Activated CD4-positive, alpha-beta memory T cell treated with anti-CD3 and anti-CD28 coated beads, Interleukin-2, amount 10 ng/mL, durations not matched to agents 7 days and 5 days (primary cell): ENCODE measurements around the gene DCXR. TPM values are rescaled to one million over a fixed set of nuclear protein-coding genes. Genes with fewer than 3 reads are reported as not detected.

Experiments used
- CTCF ChIA-PET: fragments of 350-600 bp; sonication (Branson Sonifier 250); formaldehyde crosslinking; loops from one replicate; lab custom pipeline; 2021; ENCODE audit warnings: antibody characterized with exemption, inconsistent platforms; lab: Charles Lee
- POLR2A ChIA-PET: fragments of 350-600 bp; sonication (Branson Sonifier 250); formaldehyde crosslinking; loops from one replicate; lab custom pipeline; 2021; ENCODE audit warnings: antibody characterized with exemption; lab: Charles Lee
- DNase-seq: peaks from one replicate; pipeline ENCODE4 v3.0.0-alpha.2; 2020
- H3K27ac Mint-ChIP-seq: one replicate; pipeline ENCODE4 v1.8.0; 2021; ENCODE audit warnings: mild to moderate bottlenecking, mixed read lengths
- H3K27me3 Mint-ChIP-seq: one replicate; pipeline ENCODE4 v1.8.0; 2021; ENCODE audit warnings: mixed read lengths
- H3K36me3 Mint-ChIP-seq: one replicate; pipeline ENCODE4 v1.8.0; 2021; ENCODE audit warnings: low read depth, mixed read lengths
- H3K4me1 Mint-ChIP-seq: one replicate; pipeline ENCODE4 v1.8.0; 2021; ENCODE audit warnings: mixed read lengths
- H3K4me3 Mint-ChIP-seq: one replicate; pipeline ENCODE4 v1.8.0; 2021; ENCODE audit warnings: mild to moderate bottlenecking, mixed read lengths
- H3K9me3 Mint-ChIP-seq: one replicate; pipeline ENCODE4 v1.8.0; 2021; ENCODE audit warnings: mixed read lengths
- total RNA-seq, 2 experiments: library from RNA; stranded (reverse); gene quantifications; one replicate each; pipeline ENCODE4 v1.2.3, GENCODE V29; 2021

Gene DCXR
- total RNA-seq, 2 experiments from 2014 or later: 93.9 to 95.2 TPM

GRCh38 chr17:82050152-82050760 is 12.8 kb upstream of the DCXR start:
- DNase-seq: no peak
- H3K4me1 Mint-ChIP-seq: peaks cover 25% of the 10 kb centered on the region
- peak overlapping the region; percentile 78 for H3K27ac Mint-ChIP-seq
- ChIA-PET POLR2A (interaction anchor here (0.6 to 4.3 kb wide), 6 partner anchors 8 to 73 kb away, joined by 3 to 27 read pairs (median 6); partner anchors contain the start of genes DCXR and DUS1L), CTCF (interaction anchor here (1.7 kb wide), 1 partner anchor 13 kb away, joined by 5 read pairs; the partner anchor contains the start of gene DCXR)
- H3K4me3 Mint-ChIP-seq: peak overlapping the region; percentile 84
- H3K9me3 Mint-ChIP-seq: no peaks in the 10 kb centered on the region
- H3K36me3 Mint-ChIP-seq: peaks cover 11% of the 10 kb centered on the region
- H3K27me3 Mint-ChIP-seq: no peaks in the 10 kb centered on the region

GRCh38 chr17:82049521-82049971 is 12.0 kb upstream of the DCXR start:
- no peaks in the 10 kb centered on the region for H3K27me3 Mint-ChIP-seq
- H3K4me1 Mint-ChIP-seq: peaks cover 21% of the 10 kb centered on the region
- no peak overlapping the region for H3K4me3 Mint-ChIP-seq
- no peaks in the 10 kb centered on the region for H3K9me3 Mint-ChIP-seq
- no peak overlapping the region for H3K27ac Mint-ChIP-seq
- CTCF ChIA-PET: interaction anchor here (1.2 kb wide), 1 partner anchor 12 kb away, joined by 4 read pairs; the partner anchor contains the start of gene DCXR
- DNase-seq: no peak
- H3K36me3 Mint-ChIP-seq: peaks cover 5% of the 10 kb centered on the region
- POLR2A ChIA-PET: interaction anchor here (1.4 to 4.3 kb wide), 3 partner anchors 9 to 19 kb away, joined by 3 to 27 read pairs (median 8); partner anchors contain the start of gene DCXR

GRCh38 chr17:82049106-82049505 is 11.6 kb upstream of the DCXR start:
- DNase-seq: no peak
- no peaks in the 10 kb centered on the region for H3K27me3 Mint-ChIP-seq
- peaks cover 5% of the 10 kb centered on the region for H3K36me3 Mint-ChIP-seq
- no peaks in the 10 kb centered on the region for H3K9me3 Mint-ChIP-seq
- ChIA-PET CTCF (interaction anchor here (1.2 kb wide), 1 partner anchor 11 kb away, joined by 4 read pairs; the partner anchor contains the start of gene DCXR), POLR2A (interaction anchor here (4.3 kb wide), 1 partner anchor 11 kb away, joined by 27 read pairs; the partner anchor contains the start of gene DCXR)
- H3K4me3 Mint-ChIP-seq: peak overlapping the region; percentile 30
- peaks cover 21% of the 10 kb centered on the region for H3K4me1 Mint-ChIP-seq
- H3K27ac Mint-ChIP-seq: no peak overlapping the region

GRCh38 chr17:82048571-82048971 is 11.1 kb upstream of the DCXR start:
- no peak overlapping the region for H3K4me3 Mint-ChIP-seq
- H3K27me3 Mint-ChIP-seq: no peaks in the 10 kb centered on the region
- POLR2A ChIA-PET: interaction anchor here (4.3 kb wide), 1 partner anchor 10 kb away, joined by 27 read pairs; the partner anchor contains the start of gene DCXR
- peaks cover 19% of the 10 kb centered on the region for H3K4me1 Mint-ChIP-seq
- no peak for DNase-seq
- H3K9me3 Mint-ChIP-seq: no peaks in the 10 kb centered on the region
- no peak overlapping the region for H3K27ac Mint-ChIP-seq
- H3K36me3 Mint-ChIP-seq: peaks cover 5% of the 10 kb centered on the region
- CTCF ChIA-PET: interaction anchor here (1.2 kb wide), 1 partner anchor 11 kb away, joined by 4 read pairs; the partner anchor contains the start of gene DCXR

- ChIA-PET CTCF (interaction anchor here (0.8 kb wide), 1 partner anchor 11 kb away, joined by 3 read pairs; the partner anchor contains the start of gene DCXR), POLR2A (interaction anchor here (4.3 kb wide), 1 partner anchor 9 kb away, joined by 27 read pairs; the partner anchor contains the start of gene DCXR)
- Mint-ChIP-seq H3K36me3 (peaks cover 5% of the 10 kb centered on the region), H3K9me3 (no peaks in the 10 kb centered on the region), H3K4me1 (peaks cover 14% of the 10 kb centered on the region), H3K4me3 (no peak overlapping the region), H3K27ac (no peak overlapping the region), H3K27me3 (no peaks in the 10 kb centered on the region)
- DNase-seq: no peak
These were observed 10.5 kb upstream of the DCXR start for GRCh38 chr17:82047914-82048570.

- no peak for DNase-seq
- no peak overlapping the region for H3K27ac Mint-ChIP-seq
- H3K4me3 Mint-ChIP-seq: no peak overlapping the region
- H3K9me3 Mint-ChIP-seq: no peaks in the 10 kb centered on the region
- peaks cover 9% of the 10 kb centered on the region for H3K4me1 Mint-ChIP-seq
- H3K36me3 Mint-ChIP-seq: peaks cover 5% of the 10 kb centered on the region
- ChIA-PET CTCF (interaction anchor here (0.8 kb wide), 1 partner anchor 10 kb away, joined by 3 read pairs; the partner anchor contains the start of gene DCXR), POLR2A (no interaction called here)
- no peaks in the 10 kb centered on the region for H3K27me3 Mint-ChIP-seq
These were observed 9.9 kb upstream of the DCXR start for GRCh38 chr17:82047379-82047778.

- CTCF ChIA-PET: no interaction called here
- peaks cover 5% of the 10 kb centered on the region for H3K36me3 Mint-ChIP-seq
- H3K9me3 Mint-ChIP-seq: no peaks in the 10 kb centered on the region
- peaks cover 9% of the 10 kb centered on the region for H3K4me1 Mint-ChIP-seq
- no peak for DNase-seq
- no peak overlapping the region for H3K27ac Mint-ChIP-seq
- POLR2A ChIA-PET: no interaction called here
- H3K4me3 Mint-ChIP-seq: no peak overlapping the region
- H3K27me3 Mint-ChIP-seq: no peaks in the 10 kb centered on the region
These were observed 9.4 kb upstream of the DCXR start for GRCh38 chr17:82046903-82047302.

GRCh38 chr17:82045936-82046484 is 8.5 kb upstream of the DCXR start:
- POLR2A ChIA-PET: no interaction called here
- H3K27ac Mint-ChIP-seq: no peak overlapping the region
- H3K4me1 Mint-ChIP-seq: peaks cover 9% of the 10 kb centered on the region
- CTCF ChIA-PET: interaction anchor here (1.0 kb wide), 1 partner anchor 8 kb away, joined by 3 read pairs; the partner anchor contains the start of gene DCXR
- no peaks in the 10 kb centered on the region for H3K9me3 Mint-ChIP-seq
- H3K36me3 Mint-ChIP-seq: peaks cover 5% of the 10 kb centered on the region
- no peaks in the 10 kb centered on the region for H3K27me3 Mint-ChIP-seq
- no peak for DNase-seq
- H3K4me3 Mint-ChIP-seq: no peak overlapping the region

- Mint-ChIP-seq H3K36me3 (peaks cover 5% of the 10 kb centered on the region), H3K4me3 (no peak overlapping the region), H3K4me1 (peaks cover 9% of the 10 kb centered on the region), H3K27me3 (no peaks in the 10 kb centered on the region), H3K27ac (no peak overlapping the region), H3K9me3 (no peaks in the 10 kb centered on the region)
- CTCF ChIA-PET: interaction anchor here (1.1 kb wide), 1 partner anchor 84 kb away, joined by 3 read pairs; no protein-coding TSS in a partner anchor
- DNase-seq: no peak
- POLR2A ChIA-PET: no interaction called here
These were observed 6.0 kb upstream of the DCXR start for GRCh38 chr17:82043507-82043906.

- Mint-ChIP-seq H3K27ac (no peak overlapping the region), H3K4me1 (peaks cover 14% of the 10 kb centered on the region), H3K27me3 (no peaks in the 10 kb centered on the region), H3K36me3 (peaks cover 4% of the 10 kb centered on the region), H3K4me3 (no peak overlapping the region), H3K9me3 (no peaks in the 10 kb centered on the region)
- ChIA-PET CTCF (interaction anchor here (1.1 kb wide), 1 partner anchor 83 kb away, joined by 3 read pairs; no protein-coding TSS in a partner anchor), POLR2A (no interaction called here)
- DNase-seq: no peak
These were observed 5.2 kb upstream of the DCXR start for GRCh38 chr17:82042649-82043048.

- no peak for DNase-seq
- H3K4me1 Mint-ChIP-seq: peaks cover 18% of the 10 kb centered on the region
- H3K4me3 Mint-ChIP-seq: no peak overlapping the region
- ChIA-PET POLR2A (interaction anchor here (0.9 to 5.0 kb wide), 2 partner anchors 9 kb away, joined by 3 to 27 read pairs; partner anchors contain the start of genes GPS1 and RFNG), CTCF (no interaction called here)
- no peaks in the 10 kb centered on the region for H3K36me3 Mint-ChIP-seq
- no peaks in the 10 kb centered on the region for H3K9me3 Mint-ChIP-seq
- no peaks in the 10 kb centered on the region for H3K27me3 Mint-ChIP-seq
- no peak overlapping the region for H3K27ac Mint-ChIP-seq
These were observed 3.8 kb upstream of the DCXR start for GRCh38 chr17:82041144-82041814.

- no peak overlapping the region for H3K27ac Mint-ChIP-seq
- no peak overlapping the region for H3K4me3 Mint-ChIP-seq
- CTCF ChIA-PET: no interaction called here
- POLR2A ChIA-PET: interaction anchor here (1.3 to 5.0 kb wide), 2 partner anchors 10 to 11 kb away, joined by 3 to 27 read pairs; partner anchors contain the start of genes GPS1 and RFNG
- no peaks in the 10 kb centered on the region for H3K9me3 Mint-ChIP-seq
- H3K36me3 Mint-ChIP-seq: peaks cover 8% of the 10 kb centered on the region
- peaks cover 26% of the 10 kb centered on the region for H3K4me1 Mint-ChIP-seq
- no peaks in the 10 kb centered on the region for H3K27me3 Mint-ChIP-seq
- DNase-seq: no peak
These were observed 2.3 kb upstream of the DCXR start for GRCh38 chr17:82039695-82040299.
